ENCODE results near the gene SMIM43.
"Not testable (repeated sequence)": the region's sequence is repeated elsewhere in the genome, so short reads cannot be mapped to it uniquely, and the experiment has no call there.

The SMIM43 gene

DNA sequence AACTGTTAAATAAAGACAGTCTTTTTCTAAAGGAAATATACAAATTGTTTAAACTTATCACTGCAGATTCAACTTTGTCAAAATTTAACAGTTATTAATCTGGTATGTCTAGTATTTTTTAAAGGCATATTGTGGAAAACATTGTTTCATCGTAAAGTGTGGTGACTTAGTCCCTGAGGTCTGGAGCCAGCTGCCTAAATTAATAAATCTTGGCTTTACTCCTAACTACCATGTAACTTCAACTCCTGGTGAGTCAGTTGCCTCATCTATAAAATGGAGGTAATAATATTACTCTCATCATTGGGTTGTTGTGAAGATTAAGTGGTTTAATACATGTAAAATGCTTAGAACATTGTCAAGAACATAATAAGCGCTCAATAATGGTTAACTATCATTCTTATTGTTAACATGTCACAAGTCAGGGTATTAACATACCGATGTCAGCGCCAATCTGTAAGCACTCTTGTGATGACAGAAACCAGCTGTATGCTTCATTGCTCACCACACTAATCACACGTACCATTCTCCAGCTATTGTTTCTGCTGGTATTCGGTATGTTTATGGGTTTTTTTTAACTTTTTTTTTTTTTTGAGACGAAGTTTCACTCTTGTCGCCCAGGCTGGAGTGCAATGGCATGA lies 14.1 kb upstream of the SMIM43 start:
- no peak for DNase-seq

- DNase-seq, result no peak
These were observed 12.7 kb upstream of the SMIM43 start for GRCh38 chr4:121777625-121778024.

DNA sequence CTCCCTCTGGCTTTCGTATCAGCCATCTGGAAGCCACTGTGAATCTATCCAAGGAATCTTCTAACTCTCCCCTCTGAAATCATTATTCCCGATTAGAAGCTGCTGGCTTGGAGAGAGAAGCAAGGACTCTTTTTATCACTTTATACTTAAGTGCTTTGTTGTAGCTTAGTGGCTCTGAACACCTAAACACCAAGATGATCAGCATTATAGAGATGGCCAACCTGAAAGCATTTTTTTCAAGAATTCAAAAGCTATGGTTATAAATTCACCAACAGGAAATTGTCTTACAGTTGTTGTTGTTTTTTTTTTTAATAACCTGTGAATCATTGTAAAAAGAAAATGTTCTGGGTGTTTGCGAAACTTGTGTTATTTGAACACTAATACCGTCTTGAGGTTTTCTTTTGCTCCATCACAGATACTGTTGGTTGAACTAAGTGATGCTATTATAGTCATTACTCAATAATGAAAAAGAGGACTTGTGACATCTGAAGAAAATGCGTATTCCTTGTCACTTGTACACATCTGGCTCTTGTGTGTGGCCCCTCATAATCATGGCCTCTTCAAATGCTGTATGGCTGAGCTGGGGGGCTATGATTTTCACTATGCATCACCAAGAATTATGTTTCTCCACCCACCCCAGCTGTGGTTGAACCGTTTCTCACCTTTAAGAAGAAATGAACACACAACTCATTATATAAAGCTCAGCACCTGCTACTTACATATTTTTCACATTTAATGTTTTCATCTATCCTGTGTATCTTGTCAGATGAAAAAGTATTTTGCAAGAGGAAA lies 11.8 kb upstream of the SMIM43 start:
- no peak for DNase-seq

- DNase-seq, result no peak
These were observed 8.9 kb upstream of the SMIM43 start for GRCh38 chr4:121773883-121774282.

DNA sequence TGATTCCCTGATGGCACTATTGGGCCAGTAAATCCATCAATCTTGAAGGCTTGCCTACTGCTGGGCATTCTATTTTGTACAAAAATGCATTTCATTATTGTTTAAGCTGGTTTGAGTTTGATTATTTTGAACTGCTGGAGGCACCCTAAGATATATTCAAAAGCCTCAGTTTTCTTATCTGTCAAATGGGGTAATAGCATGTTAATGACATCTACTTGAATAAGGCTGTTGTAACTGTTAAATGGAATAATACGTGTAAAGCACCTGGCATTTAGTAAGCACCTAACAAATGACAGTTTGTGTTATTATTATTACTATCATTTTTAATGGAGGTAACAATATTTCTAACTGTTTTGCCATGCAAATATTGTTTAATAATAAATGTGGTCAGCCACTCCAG lies 6.9 kb upstream of the SMIM43 start:
- no peak for DNase-seq

GRCh38 chr4:121769341-121769740 lies 4.4 kb upstream of the SMIM43 start:
- DNase-seq, result no peak

GRCh38 chr4:121767166-121767565 lies 2.2 kb upstream of the SMIM43 start:
- DNase-seq, result no peak

DNA sequence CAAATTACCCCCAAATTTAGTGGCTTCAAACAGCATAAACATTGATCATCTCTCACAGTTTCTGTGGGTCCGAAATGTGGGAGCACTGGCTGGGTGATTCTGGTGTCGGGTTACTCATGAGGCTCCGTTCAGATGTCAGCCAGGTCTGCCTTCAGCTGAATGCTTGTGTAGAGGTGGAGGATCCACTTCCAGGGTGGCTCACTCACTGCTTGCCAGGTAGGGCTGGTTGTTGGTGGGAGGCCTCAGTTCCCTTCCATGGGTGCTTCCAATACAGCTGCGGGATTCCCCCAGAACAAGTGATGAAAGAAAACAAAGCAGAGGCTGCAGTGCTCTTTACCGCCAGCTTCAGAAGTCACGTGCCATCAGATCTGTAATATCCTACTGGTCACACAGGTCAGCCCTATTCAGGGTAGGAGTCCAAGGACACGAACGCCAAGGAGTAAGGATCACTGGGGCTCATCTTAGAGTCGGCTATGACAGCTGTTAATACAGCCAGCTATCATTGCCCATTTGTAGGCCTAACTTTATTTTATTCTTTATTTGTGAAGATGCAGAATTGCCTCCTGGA lies 1.1 kb upstream of the SMIM43 start:
- DNase-seq, result no peak

DNA sequence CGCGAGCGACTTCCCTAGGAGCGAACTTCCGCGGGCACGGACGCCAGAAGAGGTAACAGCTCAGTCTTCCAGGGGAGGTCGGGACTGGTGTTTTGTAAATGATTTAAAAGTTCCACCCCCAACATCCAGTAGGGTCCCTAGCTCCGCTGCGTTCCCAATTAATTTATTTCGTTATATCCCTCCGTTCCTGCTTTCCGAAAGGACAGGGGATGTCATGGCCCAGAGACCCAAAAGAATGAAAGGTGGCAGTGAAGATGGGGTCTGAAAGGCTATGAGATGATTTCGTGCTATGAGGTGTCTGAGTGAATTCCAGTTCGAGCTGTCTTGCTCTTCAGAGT lies 373 bp upstream of the SMIM43 start:
- DNase-seq, result no peak

- DNase-seq, result no peak
These were observed 662 bp downstream of the SMIM43 start for GRCh38 chr4:121764303-121764701.

GRCh38 chr4:121760205-121760604 lies 4.8 kb downstream of the SMIM43 start:
- DNase-seq, result no peak

DNA sequence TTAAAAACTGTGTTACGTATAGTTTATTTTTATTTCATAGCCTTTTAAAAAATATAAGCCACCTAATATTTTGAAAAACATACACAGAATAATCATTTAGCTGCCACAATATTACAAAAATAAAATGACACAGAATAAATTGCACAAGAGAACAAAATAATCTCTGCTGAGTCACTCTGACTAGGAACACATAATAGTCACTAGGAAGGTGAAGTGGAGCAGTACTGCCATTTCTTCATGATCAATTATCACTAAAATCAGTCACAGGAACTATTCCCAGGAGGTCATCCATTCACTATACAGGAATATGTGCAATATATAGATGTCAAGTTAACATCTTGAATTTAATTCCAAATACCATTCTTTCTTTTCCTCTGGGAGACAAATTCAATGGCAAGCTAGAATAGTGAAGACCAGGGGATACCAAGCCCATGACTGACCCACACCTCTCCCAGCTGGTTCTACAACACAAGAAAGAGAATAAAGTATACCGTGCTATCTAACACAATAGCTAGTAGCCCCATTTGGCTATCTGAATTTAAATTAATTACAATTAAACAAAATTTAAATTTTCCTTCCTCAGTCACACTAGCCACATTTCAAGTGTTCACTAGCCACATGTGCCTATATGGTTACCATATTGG lies 5.9 kb downstream of the SMIM43 start:
- DNase-seq, result no peak

- DNase-seq, result not testable (repeated sequence)
These were observed 12.8 kb downstream of the SMIM43 start for GRCh38 chr4:121752142-121752541.

DNA sequence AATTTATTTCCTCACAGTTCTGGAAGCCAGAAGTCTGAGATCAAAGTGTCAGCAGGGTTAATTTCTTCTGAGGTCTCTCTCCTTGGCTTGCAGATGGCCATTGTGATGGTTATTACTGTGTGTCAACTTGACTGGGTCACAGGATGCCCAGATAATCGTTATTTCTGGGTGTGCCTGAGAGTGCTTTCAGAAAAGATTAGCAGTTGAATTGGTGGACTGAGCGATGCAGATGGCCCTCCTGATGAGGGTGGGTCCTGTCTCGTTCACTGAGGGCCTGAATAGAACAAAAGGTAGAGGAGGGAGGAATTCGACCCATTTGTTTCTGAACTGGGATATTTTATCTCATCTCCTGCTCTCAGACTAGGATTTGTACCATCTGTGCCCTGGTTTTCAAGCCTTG lies 15.7 kb downstream of the SMIM43 start:
- no peak for DNase-seq

GRCh38 chr4:121742794-121743193 lies 22.2 kb downstream of the SMIM43 start:
- no peak for DNase-seq

DNA sequence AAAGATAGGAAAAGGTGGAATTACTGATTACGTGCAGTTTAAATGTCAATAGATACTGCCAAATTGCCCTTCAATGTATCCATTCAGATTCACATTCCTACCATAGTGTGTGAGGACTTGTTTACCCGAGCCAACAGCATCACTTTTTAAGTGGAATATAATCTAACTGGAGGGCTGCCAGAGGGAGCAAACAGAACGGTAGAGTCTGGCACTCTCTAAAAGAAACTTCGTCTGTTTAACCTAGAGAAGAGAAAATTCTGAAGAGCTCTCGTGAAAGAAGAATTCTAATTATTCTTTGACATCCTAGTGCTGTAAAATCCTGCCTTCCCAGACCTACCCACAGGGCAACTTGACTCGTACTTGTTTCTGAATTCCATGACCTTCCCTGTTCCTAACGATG lies 23.2 kb downstream of the SMIM43 start:
- DNase-seq, result no peak

DNA sequence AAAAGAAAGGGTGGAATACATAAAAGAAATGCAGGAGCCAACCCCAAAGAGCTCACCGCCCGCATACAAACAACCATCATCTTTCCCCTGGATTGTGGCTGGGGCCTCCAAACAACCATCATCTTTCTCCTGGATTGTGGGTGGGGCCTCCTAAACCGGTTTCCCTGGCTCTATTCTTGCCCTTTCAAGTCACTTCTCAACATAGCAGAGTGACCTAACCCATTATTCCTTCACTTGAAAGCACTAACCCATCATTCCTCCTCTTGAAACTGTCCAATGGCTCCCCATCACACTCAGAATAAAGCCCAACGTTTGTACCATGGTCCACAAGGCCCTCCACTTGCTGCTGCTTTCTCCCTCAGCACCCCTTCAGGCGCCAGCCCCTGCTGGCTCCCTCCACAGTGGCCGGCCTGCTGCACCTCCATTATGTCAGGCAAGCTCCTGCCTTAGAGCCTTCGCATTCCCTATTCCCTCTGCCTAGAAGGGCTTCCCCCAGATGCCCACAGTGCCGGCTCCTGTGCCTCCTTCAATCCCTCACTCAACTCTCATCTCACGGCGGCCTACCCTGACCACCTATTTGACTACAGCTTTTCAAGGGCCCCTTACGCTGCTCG lies 24.1 kb downstream of the SMIM43 start:
- DNase-seq, result no peak

GRCh38 chr4:121739575-121739974 lies 25.4 kb downstream of the SMIM43 start:
- DNase-seq, result no peak

GRCh38 chr4:121738780-121739535 lies 26.0 kb downstream of the SMIM43 start:
- DNase-seq, result no peak

DNA sequence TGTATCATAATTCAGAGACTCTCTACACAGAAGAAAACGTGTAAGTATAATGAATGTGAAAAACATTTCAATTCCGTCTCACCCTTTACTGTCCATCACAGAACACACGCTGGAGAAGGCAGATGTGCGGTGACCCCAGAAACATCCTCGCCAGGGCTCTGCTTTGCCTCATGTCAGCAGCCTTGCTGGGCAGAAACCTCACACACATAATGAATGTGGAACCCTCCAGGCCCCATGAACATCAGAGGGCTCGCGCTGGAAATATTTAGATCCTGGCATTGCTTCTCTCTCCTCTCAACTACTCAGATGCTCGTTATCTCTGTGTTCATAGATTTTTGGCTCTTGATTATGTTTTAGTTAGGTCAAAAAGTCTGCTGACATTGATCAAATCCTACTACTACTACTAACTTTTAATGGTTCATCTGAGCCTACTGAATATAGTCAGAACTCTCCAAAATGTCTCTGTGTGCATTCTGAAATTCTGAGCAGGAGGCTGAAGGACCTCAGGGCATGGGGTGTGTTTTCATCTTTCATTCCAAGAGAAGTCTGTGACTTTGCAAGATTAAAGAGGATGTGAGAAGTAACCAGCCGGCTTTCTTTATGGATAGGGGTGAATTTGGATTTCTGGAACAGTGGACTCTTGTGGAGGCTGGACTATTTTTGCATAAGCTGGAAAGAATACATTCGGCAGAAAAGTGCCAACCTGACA lies 27.0 kb downstream of the SMIM43 start:
- DNase-seq, result no peak

GRCh38 chr4:121736735-121737351 lies 28.1 kb downstream of the SMIM43 start:
- DNase-seq, result no peak

- DNase-seq, result no peak
These were observed 30.4 kb downstream of the SMIM43 start for GRCh38 chr4:121734571-121734970.

All from activated gamma-delta T cell (primary cell).